ENCODE results near the gene NUDT3.

GRCh38 chr6:34333858-34334257, 58.6 kb downstream of the NUDT3 start:
- TF ChIP-seq, protein P1, sequence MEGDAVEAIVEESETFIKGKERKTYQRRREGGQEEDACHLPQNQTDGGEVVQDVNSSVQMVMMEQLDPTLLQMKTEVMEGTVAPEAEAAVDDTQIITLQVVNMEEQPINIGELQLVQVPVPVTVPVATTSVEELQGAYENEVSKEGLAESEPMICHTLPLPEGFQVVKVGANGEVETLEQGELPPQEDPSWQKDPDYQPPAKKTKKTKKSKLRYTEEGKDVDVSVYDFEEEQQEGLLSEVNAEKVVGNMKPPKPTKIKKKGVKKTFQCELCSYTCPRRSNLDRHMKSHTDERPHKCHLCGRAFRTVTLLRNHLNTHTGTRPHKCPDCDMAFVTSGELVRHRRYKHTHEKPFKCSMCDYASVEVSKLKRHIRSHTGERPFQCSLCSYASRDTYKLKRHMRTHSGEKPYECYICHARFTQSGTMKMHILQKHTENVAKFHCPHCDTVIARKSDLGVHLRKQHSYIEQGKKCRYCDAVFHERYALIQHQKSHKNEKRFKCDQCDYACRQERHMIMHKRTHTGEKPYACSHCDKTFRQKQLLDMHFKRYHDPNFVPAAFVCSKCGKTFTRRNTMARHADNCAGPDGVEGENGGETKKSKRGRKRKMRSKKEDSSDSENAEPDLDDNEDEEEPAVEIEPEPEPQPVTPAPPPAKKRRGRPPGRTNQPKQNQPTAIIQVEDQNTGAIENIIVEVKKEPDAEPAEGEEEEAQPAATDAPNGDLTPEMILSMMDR (IDR thresholded peaks at IDR 0.05 in 4 of 5, conservative IDR thresholded peaks at IDR 0.05 in 1 of 5) = no peak
- no peak for TF ChIP-seq POLR2A (IDR thresholded peaks at IDR 0.05)

Measured in gastrocnemius medialis (tissue), 4 donors.